GM19463 (cell line): ENCODE results near the gene TAS2R14.

Experiments used
- ATAC-seq: cut with Tn5 transposase; IDR thresholded peaks from one replicate; pipeline ENCODE4 v1.9.1; 2021; ENCODE audit warnings: mild to moderate bottlenecking, moderate library complexity; ENCODE audit not compliant: unreplicated experiment

The TAS2R14 gene

DNA sequence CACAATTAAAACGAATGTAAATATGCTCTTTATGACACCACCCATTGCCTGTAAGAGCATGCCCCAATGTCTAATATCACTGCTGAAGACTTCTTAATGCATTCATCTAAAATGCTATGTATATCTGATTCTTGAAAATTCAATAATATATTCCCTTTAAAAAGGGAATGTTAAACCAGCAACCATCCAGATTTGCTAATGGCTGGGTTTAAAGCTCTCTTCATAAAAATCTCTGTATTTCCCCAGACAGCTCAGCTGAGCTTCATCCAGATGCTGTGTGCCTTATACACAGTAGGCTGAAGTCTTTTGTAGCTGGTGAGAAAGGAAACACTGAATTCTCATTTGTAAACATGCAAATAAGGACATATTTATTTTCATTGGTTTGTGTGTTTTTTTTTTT, at the start of gene TAS2R14:
TAS2R14 (minus strand) TSS at position 101 of the 400 bp plus-strand sequence; CDS start at position 45, 56 bp downstream.
- no peak for ATAC-seq

DNA sequence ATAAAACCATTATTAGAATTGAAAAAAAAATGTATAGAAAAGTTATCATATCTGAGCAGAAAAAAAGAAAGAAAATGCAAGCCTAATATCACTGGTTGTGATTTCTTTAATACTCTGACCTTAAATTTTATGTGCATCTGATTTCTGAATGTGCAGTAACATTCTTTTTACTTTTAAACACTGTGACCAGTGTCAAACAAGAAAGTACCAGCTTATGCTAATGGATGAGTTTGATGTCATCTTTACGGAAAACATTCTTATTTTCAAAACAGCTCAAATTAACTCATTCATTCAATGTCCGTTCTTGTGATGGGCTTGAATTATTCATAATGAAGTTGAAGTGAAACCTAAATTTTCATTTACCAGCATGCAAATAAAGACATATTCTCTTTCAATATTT, 47.7 kb upstream of the TAS2R14 start, which contains the start of gene TAS2R50:
TAS2R50 (minus strand) TSS at position 101 of the 400 bp plus-strand sequence; CDS start at position 49, 52 bp downstream.
- ATAC-seq, result no peak

DNA sequence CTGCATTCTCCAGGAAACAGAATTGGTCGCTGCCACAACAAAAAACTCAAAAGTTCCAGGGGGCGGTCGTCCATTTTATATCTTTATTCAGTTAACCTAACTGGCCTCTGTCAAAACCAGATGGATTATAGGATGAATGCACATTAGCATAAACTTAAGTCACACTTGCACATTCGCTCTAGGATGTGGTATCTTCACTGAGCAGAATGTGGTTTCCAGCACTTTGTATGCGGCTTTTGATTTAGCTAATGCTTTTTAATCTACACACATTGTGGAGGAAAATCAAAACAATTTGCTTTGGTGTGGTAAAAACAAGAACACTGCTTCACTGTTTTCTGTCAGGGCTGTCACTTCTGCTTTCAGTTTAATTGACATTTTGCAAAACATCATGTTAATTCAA, 43.2 kb upstream of the TAS2R14 start:
- ATAC-seq, result no peak

- ATAC-seq, result no peak
Observed at GRCh38 chr12:10974965-10975364, 35.9 kb upstream of the TAS2R14 start.

GRCh38 chr12:10968765-10969456, 29.8 kb upstream of the TAS2R14 start:
- no peak for ATAC-seq

- no peak for ATAC-seq
Observed at GRCh38 chr12:10967409-10967808, 28.3 kb upstream of the TAS2R14 start.

DNA sequence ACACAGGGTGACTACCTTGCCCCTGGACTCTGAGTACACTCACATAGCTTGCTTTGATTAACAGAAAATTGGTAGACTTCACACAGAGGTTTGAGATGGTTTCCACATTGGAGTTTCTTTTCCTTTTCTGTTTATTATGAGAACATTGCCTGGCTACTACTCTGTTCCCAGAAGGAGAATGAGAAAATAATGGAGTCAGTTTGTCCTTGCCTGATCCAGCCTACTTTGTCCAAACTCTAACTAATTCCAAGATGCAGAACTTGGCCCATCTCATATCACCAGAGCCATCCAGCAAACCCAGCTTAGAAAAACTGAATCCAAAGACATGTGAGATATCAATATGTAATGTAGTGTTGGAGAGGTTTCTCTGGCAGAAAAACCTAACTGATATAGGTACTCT, 27.3 kb upstream of the TAS2R14 start:
- ATAC-seq, result no peak

- ATAC-seq, result no peak
Observed at GRCh38 chr12:10965476-10965875, 26.4 kb upstream of the TAS2R14 start.

GRCh38 chr12:10960211-10960610, 21.1 kb upstream of the TAS2R14 start:
- ATAC-seq, result no peak

GRCh38 chr12:10959804-10960203, 20.7 kb upstream of the TAS2R14 start:
- ATAC-seq, result no peak

- ATAC-seq, result no peak
Observed at GRCh38 chr12:10957741-10958140, 18.7 kb upstream of the TAS2R14 start.

GRCh38 chr12:10956085-10956484, 17.0 kb upstream of the TAS2R14 start:
- no peak for ATAC-seq

DNA sequence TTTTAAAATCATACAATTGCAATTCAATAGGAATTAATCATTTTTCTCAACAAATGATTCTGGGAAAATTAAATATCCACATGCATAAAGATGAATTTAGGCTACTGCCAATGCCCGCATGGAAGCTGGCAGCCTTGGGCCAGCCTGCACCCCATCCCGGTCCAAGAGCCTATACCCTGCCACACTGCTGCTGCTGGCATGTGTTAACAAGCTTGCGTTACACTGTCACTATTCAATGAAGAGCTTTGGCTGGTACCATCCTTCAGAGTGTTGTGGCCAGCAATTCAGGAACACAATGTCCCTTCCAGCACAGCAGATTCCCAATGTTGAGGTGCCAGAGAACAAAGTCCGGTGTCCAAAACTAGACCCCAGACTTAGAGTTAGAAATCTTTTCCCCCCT, 13.6 kb upstream of the TAS2R14 start:
- no peak for ATAC-seq

DNA sequence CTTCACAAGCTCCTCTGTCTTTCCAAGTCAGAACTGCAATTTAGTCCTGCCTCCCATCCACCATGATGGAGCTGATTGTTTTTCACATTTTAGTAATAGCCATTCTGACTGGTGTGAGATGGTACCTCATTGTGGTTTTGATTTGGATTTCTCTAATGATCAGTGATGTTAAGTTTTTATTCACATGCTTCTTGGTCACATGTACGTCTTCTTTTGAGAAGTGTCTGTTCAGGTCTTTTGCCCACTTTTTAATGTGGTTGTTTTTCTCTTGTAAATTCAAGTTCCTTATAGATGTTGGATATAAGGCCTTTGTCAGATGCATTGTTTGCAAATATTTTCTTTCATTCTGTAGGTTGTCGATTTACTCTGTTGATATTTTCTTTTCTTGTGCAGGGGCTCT, 4.1 kb upstream of the TAS2R14 start:
- ATAC-seq, result no peak

DNA sequence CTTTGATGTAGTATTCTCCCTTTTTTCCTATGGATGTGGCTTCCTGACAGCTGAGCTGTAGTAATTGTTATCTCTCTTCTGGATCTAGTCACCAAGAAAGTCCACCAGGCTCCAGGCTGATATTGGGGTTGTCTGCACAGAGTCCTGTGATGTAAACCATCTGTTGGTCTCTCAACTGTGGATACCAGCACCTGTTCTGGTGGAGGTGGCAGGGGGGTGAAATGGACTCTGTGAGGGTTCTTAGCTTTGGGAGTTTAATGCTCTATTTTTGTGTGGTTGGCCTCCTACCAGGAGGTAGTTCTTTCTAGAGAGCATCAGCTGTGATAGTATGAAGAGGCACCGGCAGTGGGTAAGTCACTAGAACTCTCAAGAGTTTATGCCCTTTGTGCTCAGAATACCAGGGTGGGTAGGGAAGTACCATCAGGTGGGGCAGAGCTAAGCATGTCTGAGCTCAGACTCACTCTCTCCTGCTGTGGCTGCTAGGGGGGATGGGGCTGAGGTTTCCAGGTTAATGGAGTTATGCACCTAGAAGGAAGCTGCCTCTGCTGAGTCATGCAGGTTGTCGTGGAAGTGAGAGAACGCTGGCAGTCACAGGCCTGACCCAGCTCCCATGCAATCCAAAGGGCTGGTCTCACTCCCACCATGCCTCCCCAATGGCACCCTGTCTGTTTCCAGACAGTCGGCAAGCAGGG, 3.0 kb upstream of the TAS2R14 start:
- no peak for ATAC-seq

DNA sequence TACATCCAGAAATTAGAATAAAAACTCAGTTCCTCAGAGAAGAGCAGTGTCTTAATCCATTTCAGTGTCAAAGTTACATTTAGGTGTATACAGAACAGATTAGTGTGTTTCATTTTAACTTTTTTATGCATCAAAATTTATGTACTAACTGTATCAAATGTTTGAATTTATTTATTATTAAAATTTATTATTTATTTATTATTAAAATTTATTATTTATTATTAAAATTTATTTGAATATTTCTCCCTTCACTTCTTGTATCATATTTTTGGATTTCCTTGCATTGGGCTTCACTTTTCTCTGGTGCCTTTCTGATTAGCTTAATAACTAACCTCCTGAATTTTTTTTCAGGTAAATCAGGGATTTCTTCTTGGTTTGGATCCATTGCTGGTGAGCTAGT, 2.3 kb upstream of the TAS2R14 start:
- ATAC-seq, result no peak

DNA sequence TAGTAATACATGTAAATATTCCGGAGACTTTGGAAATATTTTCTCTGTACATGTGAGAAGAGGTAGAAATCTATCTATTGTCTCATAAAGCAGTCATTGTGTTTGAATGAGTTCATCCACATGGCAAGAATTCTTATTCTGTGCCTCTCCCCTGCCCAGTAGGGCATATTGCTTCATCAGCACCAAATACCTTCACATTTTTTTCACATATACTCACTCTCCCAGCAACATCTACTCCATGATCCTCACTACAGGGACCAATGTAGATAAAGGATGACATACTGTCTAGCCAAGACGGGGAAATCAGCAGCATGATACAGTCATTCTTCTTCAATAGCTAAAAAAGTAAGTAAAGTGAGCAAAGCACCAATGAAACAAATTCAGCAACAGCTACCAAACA, 1.3 kb upstream of the TAS2R14 start:
- ATAC-seq, result no peak

GRCh38 chr12:10936506-10936905, 2.6 kb downstream of the TAS2R14 start:
- ATAC-seq, result no peak

DNA sequence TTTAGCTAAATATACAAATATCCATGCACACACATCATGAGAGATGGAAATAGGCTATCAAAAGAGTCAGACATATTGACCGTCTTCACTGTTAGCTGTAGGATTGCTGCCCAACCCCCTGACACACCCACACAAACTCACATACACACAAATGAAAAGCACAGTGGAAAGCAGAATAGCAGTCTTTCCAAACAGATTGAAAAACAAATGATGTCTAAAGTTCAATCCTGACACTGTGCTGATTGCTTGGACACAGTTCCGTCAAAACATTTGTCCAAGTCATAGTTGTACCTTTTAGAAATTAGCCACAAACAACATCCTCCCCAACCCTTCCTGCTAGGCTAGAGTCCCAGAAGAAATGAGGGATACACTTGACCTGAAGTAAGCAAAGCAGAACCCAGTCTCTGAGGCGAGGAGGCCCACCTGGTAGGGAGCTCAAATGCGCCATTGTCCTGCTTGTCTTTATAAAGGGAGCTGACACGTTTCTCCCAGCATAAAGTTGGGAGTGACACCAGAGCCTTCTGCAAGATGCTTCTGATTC, 10.2 kb downstream of the TAS2R14 start, which contains the start of gene PRH2:
PRH2 (plus strand) TSS at position 491 of the 541 bp plus-strand sequence; CDS start at position 529, 38 bp downstream.
- no peak for ATAC-seq

DNA sequence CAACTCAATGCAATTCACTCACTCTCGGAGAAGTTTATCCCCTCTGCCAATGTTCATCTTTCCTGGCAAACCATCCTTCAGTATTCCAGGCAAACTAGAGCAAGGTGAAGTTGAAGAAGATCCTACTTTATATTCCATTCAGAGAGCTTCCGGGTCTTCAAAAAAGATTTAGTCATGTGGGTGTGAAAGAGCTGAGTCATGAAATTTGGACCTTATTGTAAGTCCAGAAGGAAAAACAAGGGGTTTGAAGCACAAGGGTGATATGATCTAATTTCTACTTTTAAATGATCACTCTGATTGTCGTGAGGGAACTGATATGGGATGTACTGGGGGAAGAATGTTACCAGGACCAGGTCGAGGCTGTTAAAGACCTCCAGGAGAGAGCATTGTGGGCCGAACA, 12.8 kb downstream of the TAS2R14 start:
- ATAC-seq, result no peak

DNA sequence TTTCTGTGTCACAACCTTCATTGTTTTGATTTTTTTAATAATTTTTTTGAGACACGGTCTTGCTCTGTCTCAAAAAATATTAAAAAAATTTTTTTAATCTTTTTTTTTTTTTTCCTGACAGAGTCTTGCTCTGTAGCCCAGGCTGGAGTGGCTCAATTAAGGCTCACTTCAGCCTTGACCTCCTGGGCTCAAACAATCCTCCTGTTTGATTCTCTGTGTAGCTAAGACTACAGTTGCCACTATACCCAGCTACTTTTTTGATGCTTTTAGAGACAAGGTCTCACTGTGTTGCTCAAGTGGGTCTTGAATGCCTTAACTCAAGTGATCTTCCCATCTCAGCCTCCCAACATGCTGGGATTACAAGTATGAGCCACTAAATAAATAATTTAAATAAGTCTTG, 19.3 kb downstream of the TAS2R14 start:
- ATAC-seq, result no peak

- ATAC-seq, result no peak
Observed at GRCh38 chr12:10910380-10910779, 28.7 kb downstream of the TAS2R14 start.
